Activated CD4-positive, alpha-beta T cell treated with anti-CD3 and anti-CD28 coated beads for 24 hours (primary cell): Measurements from ENCODE around the gene LRRC10B.

Experiments used
- DNase-seq, 2 donors: peaks; one replicate each; pipeline ENCODE4 v3.0.0-alpha.2; 2020; ENCODE audit warnings: low read depth in 2 of 2

The LRRC10B gene

DNA sequence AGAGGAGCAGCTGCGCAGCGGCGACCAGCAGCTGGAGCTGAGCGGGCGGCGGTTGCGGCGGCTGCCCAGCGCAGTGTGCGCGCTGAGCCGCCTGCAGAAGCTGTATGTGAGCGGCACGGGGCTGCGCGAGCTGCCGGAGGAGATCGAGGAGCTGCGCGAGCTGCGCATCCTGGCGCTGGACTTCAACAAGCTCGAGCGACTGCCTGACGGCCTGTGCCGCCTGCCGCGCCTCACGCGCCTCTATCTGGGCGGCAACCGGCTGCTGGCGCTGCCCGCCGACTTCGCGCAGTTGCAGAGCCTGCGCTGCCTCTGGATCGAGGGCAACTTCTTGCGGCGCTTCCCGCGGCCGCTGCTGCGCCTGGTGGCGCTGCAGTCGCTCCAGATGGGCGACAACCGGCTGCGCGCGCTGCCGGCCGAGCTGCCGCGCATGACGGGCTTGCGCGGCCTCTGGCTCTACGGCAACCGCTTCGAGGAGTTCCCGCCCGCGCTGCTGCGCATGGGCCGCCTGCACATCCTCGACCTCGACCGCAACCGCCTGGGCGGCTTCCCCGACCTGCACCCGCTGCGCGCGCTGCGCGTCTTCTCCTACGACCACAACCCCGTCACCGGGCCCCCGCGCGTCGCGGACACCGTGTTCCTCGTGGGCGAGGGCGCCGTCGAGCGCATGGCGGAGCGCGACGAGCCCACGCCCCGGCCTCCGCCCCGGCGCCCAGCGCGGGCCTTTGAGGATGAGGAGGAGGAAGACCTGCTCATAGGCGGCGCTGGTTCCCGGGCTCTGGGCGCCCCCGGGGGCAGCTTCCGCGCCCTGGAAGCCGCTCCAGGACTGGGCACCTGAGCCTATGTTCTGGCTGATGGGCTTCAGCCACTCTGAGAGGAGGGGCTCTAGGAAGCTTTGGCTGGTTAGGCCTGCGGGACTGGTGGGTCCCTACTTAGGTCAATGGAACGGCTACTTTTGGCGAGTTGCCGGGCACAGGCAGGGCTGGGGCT lies 787 bp downstream of the LRRC10B start:
- peak; percentile 39 to 58 for DNase-seq

DNA sequence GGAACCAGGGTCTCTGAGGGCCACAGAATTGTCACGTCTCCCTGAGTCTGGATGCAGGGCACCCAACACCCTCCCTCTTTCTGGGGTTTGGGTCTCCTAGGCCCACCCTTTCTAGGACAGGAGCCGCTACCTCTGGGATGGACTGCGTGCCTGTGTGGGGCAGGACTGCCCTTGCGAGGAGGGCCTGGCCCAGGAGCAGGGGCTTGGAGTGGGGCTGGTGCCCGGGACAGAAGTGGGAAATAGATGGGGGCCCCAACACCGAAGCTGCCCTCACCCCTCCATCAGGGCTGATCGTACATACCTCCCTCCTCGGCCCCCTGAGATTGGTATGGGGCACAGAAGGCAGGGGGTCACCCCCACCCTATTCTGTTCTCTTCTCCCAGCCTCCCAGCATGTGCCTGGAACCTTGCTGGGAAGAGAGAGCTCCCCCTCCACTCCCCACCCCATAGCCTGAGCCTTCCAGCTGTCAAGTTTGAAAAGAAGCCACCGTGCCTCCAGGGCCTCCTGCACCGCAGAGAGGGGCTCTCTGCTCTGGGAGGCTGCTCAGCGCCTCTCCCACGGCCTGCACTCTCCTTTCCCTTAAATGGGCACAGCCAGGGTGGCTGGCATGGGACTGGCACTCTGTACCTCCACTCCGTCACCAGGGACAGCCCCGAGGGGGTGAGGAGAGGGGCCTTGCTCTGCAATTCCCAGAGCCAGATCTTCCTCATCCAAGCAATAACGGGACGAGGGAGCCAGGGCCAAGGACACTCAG lies 1.8 kb downstream of the LRRC10B start:
- DNase-seq = no peak

DNA sequence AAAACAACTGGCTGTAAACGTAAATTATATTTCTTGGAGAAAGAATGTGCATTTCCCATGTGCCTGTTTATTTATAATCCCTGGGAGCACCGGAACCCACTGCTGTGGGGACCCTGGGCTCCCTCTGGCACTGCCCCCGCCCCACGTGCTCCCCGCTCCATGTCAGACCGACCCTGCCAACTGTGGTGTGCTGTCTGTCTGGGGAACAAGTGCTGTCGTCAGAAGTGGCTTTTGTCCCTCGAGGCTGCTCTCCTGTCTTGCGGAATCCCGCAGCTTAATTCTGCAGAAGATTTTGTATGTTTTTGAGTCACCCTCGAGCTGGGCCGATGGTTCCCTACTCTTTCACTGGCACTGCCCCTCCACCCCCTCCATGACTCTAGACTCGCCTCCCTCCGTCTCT lies 2.4 kb downstream of the LRRC10B start:
- DNase-seq = no peak

DNA sequence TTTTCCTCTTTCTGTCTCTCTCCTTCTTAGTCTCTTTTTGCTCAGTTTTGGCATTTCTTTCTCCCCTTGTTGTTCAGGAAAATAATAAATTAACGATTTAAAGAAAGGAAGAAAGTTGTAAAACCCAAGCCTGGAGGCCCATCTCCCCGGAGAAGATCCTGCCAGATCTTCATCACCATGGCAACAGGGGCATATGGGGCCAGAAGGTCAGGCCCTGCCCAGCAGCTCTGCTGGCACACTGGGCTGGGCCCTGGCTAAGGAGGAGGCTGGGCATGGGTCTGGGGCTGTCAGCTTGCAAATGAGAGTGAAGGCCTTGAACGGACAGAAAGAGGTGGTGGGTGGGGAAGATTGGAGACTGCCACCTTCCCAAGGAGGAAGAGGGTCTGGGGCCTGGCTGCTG lies 2.8 kb downstream of the LRRC10B start:
- DNase-seq = no peak

GRCh38 chr11:61512435-61512834 lies 3.9 kb downstream of the LRRC10B start:
- DNase-seq = no peak

DNA sequence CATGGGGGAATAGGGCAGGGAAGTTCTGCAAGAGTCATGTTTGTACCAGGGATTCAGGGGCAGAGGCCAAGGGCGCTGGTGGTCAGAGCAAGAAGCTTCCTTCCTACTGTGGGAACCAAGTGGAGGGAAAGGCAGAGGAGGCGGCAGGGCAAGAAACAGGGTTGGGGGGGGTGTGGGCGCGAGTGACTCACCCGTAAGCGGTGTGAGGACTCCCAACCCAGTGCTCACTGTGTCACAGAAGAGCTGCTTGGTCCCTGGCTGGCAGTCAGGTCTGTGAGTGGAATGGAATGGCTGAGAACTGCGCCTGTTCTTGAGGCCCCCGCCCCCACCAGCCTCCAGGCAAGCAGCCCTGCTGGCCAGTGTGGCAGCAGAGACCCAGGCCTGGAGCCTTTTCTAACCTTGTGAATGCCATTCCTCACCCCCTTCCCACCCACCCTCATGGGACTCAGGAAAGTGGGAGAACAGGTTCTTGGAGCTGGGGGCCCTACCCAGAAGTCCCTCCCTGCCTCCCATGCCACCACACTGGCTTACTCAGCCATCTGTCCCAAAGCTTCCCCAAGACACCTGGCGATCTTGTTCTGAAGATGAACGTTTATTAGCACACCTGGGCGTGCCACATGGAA lies 4.7 kb downstream of the LRRC10B start:
- DNase-seq = no peak

DNA sequence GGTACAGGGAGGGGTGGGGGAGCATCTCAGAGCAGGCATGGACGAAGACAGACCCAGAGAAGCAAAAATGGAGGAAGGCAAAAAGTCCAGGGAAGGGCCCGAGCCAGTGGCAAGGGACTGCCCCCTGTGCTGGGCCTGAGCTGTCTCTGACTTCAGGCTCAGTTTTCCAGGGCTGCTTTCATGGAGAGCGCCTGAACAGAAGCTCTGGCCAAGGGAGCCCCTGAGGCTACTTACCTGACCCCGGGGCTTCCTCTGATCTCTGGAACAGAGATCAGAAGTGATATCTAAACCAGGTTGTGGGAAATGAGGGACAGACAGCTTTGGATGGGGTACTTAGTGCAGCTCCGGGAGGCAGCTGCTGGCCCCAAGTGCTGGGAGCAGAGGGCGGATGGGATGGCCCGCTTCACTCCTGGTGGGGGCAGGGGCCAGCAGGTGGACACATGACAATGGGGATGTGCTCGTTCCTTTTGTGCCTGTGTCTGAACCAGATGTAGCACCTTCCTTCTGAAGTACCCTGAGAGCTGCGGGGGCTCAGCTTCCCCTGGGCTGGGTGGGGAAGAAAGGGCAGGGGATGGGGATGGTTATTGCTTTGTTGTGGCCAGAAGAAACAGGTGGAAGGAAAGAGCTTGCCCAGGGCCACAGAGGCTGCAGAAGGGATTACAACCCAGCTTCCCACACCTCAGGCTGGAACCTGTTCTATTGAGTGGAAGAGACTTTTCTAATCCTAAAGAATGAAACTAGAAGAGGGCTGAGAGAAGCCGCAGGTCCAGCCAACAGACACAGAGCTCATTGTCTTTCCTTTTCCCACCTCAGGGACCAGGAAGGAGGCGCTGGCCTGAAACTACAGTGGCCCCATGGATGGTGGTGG lies 5.7 kb downstream of the LRRC10B start:
- DNase-seq = no peak

DNA sequence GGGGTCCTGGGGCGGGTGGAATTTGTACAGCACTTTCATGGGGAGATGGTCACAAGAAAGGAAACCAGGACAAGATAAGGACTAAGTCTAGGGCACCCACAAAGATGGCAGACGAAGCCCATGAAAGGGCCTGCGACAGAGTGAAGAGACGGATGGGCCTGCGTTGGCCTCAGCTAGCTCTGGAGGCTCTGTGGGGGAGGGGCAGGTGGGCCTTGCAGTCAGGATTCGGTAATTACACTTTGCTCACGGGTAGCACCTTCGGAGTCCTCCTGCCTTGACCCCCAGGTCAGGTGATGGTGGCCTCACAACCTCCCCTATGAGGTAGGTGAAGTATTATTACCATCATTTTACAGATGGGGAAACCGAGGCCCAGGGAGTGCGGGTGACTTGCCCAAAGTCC lies 7.1 kb downstream of the LRRC10B start:
- no peak for DNase-seq

DNA sequence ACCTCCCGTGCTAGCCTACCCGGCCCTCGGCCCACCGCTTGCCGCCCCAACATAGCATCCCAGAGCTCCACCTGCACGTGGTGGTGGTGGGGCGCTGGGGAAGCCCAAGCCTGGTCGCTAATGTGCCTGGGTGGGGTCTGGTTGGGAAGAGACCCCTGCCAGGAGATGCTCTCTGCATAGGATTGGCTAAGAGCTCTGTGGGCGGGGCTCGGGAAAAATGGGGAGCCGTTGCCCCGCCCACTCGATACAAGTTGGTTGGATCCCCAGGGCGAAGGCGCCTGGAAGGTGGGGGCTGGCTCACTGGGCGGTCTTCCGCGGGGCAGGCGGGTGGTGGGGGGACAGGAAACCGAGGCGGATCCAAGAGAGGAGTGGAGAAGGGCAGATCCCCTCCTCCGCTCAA lies 7.6 kb downstream of the LRRC10B start:
- no peak for DNase-seq

DNA sequence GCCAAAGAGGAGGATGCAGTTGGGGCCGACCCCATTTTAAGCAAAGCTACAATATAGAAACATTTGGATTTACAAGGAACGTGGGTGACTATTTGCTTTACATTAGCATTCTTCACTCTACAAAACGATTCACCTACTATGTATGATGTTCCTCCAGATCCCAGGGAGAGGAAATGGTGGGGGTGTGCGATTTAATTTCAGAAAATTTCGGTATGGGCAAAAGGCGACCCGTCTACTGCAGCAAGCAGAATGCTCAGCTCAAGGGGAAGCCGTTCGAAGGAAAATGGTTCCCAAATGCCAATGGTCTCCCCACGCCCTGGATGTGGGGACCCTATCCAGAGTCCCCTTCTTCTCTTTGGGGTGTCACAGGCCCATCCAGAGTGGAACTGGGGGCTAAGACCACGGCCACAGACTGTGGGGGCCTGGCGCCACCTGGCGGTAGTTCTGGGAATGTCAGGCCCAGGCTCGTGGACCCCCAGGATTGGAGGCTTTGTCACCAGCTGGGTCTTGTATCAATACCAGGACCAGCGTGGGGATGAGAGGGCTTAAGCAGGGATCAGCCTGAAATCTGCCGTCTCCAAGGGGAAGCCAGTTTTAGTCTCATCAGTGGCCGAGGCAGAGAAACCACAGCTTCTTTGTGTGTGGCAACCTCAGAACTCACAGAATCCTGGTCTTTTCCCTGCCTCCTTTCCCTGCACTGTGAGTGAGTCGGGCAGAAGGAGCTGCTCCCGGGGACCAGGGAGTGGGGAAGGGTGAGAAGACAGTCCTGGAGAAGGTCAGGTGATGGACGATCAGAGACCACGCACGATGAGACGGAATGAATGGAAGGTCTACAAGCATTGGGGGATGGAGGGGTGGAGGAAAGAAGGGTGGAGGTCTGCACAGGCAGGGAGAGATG lies 8.4 kb downstream of the LRRC10B start:
- peak; percentile 28 to 51 for DNase-seq

GRCh38 chr11:61518032-61518795 lies 9.7 kb downstream of the LRRC10B start:
- no peak for DNase-seq

DNA sequence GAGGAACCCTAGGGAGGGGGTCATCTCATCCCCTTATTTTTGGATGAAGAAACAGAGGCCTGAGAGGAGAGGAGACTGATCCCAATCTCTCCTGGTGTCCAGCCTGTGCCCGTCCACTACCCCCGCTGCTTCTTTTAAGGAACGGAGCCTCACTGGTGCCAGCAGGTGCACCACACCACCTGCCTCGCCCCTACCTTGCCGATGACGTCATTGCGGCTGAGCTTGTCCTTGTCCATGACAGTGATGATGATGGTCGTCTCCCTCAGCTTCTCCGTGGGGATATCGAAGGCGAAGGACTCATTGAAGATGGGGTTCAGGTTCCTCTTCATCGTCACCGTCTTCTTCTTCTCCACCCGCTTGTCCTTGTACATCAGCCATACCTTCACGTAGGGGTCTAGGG lies 14.3 kb downstream of the LRRC10B start:
- DNase-seq = no peak

GRCh38 chr11:61524446-61524845 lies 15.9 kb downstream of the LRRC10B start:
- DNase-seq = no peak

GRCh38 chr11:61524963-61525587 lies 16.5 kb downstream of the LRRC10B start:
- no peak for DNase-seq

GRCh38 chr11:61526229-61526628 lies 17.7 kb downstream of the LRRC10B start:
- no peak for DNase-seq

DNA sequence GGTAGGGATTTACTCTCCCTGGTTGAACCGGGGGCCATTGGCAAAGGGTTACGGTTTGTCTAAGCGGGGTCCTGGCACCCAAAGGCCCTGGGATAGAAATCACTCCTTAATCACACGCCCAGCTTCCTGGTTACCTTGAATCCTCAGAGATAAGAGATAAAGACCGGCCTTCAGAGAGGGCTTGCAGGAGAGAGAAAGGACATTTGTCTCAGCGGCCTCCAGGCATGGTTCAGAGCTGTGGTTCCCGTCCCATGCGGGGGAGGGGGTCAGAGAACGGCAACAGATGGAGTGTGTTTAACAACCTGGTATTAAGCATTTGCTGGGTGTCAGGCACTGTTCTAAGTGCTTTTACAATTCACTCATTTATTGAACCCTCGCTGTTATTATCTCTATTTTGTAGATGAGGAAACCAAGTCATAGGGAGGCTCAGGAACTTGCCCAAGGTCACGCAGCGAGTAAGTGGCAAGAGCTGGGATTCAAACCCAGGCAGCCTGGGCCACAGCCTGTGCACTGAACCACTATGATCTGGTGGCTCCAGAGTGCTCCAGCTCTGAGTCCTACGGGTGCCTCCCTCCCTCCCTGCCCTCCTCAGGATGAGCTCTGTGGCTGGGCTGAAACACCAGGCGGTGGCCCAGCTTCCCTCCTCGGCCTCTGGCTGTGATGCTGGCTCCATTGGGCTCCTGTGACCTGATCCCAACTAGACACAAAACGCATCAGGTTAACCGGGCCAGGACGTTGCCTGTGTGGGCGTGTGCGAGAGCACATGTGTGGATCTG lies 18.6 kb downstream of the LRRC10B start:
- no peak for DNase-seq

GRCh38 chr11:61528114-61528513 lies 19.6 kb downstream of the LRRC10B start:
- no peak for DNase-seq

GRCh38 chr11:61529537-61530225 lies 21.1 kb downstream of the LRRC10B start:
- no peak for DNase-seq
